WI38 (cell line): ENCODE data around the gene CHORDC1.
"Not testable (repeated sequence)": the region's sequence is repeated elsewhere in the genome, so short reads cannot be mapped to it uniquely, and the experiment has no call there.

Experiments used
- H3K4me3 ChIP-seq: 2 replicates; pipeline ENCODE4 v1.5.1; 2011; ENCODE audit warnings: low read depth, mild to moderate bottlenecking, control low read depth, low read length
- CTCF ChIP-seq: IDR thresholded peaks from 2 replicates; pipeline ENCODE4 v1.5.1; 2012; ENCODE audit warnings: low read depth, mild to moderate bottlenecking, control low read depth, low read length

CHORDC1 gene

DNA sequence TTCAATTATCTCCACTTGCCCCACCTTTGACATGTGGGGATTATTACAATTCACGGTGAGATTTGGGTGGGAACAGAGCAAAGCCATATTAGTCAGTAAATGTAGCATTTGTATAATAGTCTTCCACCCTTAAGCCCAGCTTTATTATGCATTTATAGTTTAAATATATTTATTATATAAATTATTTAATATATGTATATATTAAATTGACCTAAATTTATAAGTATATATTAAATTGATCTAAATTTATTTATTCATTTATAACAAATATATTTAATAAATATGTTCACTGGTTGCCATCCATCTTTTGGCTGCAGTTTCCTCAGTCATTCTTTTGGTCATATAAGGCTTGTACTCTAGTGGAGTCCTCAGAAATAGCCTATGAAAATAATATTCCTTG, 23.6 kb upstream of the CHORDC1 start:
- no peak overlapping the region for H3K4me3 ChIP-seq
- TF ChIP-seq CTCF: no peak

GRCh38 chr11:90243534-90243933, 20.7 kb upstream of the CHORDC1 start:
- no peak overlapping the region for H3K4me3 ChIP-seq
- TF ChIP-seq CTCF: no peak

- no peak for TF ChIP-seq CTCF
- no peak overlapping the region for H3K4me3 ChIP-seq
Observed at GRCh38 chr11:90242894-90243416, 20.1 kb upstream of the CHORDC1 start.

GRCh38 chr11:90241414-90241813, 18.6 kb upstream of the CHORDC1 start:
- no peak overlapping the region for H3K4me3 ChIP-seq
- no peak for TF ChIP-seq CTCF

GRCh38 chr11:90239967-90240636, 17.3 kb upstream of the CHORDC1 start:
- H3K4me3 ChIP-seq: not testable (repeated sequence)

- no peak overlapping the region for H3K4me3 ChIP-seq
- TF ChIP-seq CTCF: no peak
Observed at GRCh38 chr11:90237004-90237403, 14.2 kb upstream of the CHORDC1 start.

GRCh38 chr11:90235526-90235925, 12.7 kb upstream of the CHORDC1 start:
- TF ChIP-seq CTCF: no peak
- H3K4me3 ChIP-seq: no peak overlapping the region

- no peak overlapping the region for H3K4me3 ChIP-seq
- no peak for TF ChIP-seq CTCF
Observed at GRCh38 chr11:90234977-90235376, 12.1 kb upstream of the CHORDC1 start.
